ENCODE data around the gene TMEM63A.
A peak's percentile ranks its signal among the peaks of the same experiment; 100 is the strongest.

The TMEM63A gene

DNA sequence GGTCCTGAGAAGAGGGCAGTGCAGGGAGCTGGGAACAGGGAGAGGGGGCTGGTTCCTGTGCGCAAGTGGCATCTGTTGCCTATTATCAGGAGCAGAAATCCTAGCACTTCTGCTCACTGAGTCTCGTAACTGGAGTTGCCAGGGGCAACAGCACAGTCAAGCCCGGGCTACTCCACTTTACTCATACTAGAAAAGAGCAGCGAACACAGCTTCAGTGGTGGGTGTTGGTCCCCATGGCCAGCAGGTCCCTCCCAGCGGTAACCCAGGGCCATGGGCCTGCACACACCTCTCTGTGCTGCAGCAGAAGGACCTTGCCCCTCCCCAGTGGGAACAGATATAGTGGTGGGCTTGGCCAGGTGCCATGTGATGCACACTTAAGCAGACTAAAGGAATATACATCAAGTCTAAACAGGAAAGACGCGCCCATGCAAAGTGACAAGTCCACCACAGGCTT, 33.4 kb upstream of the TMEM63A start:
- TF ChIP-seq, protein P1, sequence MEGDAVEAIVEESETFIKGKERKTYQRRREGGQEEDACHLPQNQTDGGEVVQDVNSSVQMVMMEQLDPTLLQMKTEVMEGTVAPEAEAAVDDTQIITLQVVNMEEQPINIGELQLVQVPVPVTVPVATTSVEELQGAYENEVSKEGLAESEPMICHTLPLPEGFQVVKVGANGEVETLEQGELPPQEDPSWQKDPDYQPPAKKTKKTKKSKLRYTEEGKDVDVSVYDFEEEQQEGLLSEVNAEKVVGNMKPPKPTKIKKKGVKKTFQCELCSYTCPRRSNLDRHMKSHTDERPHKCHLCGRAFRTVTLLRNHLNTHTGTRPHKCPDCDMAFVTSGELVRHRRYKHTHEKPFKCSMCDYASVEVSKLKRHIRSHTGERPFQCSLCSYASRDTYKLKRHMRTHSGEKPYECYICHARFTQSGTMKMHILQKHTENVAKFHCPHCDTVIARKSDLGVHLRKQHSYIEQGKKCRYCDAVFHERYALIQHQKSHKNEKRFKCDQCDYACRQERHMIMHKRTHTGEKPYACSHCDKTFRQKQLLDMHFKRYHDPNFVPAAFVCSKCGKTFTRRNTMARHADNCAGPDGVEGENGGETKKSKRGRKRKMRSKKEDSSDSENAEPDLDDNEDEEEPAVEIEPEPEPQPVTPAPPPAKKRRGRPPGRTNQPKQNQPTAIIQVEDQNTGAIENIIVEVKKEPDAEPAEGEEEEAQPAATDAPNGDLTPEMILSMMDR (IDR thresholded peaks at IDR 0.05; ENCODE audit: extremely low read depth, missing control alignments) = no peak
- no peak for DNase-seq (ENCODE audit: low spot score)

DNA sequence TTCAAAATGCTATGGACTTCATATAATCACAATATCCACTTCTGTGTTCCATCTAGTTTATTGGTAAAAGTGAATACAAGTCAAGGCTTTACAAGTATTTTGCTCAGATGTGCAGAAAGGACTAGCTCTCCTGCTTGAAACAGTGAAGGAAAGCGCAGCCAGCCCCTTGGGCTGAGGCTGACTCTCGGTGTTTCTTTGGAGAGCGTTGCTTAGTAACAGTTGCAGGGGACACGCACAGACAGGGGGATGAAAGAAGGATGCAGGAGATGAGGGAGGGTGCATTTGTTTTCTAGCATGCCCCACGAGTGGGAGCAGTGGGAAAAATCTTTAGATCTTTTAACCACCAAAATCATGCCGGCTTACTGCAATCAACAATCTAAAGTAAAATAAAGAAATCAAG, 32.8 kb upstream of the TMEM63A start:
- TF ChIP-seq, protein P1 (IDR thresholded peaks at IDR 0.05; ENCODE audit: extremely low read depth, missing control alignments) = no peak
- DNase-seq (ENCODE audit: low spot score) = no peak

DNA sequence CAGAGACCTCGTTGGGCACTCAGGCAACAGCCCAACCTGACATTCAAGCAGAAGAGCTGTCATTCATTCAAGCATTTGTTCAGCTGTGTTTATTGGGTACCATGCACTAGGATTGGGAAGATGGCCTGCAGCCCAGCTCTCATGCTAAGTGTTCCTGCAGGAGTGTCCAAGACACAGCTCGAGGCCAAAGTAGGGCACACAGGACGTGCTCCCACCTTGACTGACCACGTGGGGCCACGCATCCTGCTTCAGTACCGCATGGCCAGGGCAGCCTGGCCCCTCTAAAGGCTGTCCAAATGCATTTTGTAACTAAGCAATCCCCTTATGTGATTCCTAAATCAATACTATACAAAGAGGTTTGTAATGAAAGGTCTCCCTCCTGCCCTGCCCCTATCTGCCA, 32.2 kb upstream of the TMEM63A start:
- no peak for DNase-seq (ENCODE audit: low spot score)
- TF ChIP-seq, protein P1 (IDR thresholded peaks at IDR 0.05; ENCODE audit: extremely low read depth, missing control alignments) = no peak

DNA sequence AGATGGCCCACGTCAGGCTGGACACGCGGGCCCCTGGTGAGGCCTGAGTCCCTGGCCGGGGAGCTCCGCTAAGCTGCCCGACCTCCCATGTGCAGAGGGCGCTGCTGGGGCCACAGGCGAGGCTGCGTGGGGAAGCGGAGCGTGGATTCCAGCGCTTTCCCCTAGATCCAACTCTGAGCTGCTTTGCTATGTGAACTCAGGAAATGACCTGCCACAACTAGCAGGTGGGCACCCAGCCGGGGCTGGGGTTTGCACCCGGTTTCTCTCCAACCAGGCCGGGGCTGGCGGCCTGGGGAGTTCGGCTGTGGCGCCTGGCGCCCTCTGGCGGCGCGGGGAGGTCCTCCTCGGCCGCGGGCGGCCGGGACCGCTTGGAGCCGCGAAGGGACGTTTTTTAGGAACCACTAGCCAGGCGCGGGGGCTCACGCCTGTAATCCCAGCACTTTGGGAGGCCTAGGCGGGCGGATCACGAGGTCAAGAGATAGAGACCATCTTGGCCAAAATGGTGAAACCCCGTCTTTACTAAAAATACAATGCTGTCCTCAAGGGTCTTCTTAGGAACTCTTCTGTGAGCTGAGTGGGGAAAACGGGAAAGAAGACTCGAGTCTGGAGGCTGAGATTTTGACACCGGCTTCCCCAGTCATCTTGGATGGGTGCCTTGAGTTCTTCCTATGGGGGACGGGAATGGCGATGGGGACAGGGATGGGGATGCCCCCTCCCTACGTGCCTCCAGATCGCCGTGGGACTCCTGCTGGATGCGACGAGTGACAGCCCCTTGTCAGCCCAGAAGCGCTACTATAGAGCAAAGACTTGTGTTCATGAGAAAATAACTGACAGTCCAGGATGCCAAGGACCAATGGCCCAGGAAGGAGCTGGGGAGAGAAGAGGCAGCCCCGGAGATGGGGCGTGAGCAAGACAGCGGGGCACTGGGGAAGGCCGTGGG, 29.3 kb upstream of the TMEM63A start:
- peak; percentile 85 for DNase-seq (ENCODE audit: low spot score)
- TF ChIP-seq, protein P1 (IDR thresholded peaks at IDR 0.05; ENCODE audit: extremely low read depth, missing control alignments) = peak; percentile 74

DNA sequence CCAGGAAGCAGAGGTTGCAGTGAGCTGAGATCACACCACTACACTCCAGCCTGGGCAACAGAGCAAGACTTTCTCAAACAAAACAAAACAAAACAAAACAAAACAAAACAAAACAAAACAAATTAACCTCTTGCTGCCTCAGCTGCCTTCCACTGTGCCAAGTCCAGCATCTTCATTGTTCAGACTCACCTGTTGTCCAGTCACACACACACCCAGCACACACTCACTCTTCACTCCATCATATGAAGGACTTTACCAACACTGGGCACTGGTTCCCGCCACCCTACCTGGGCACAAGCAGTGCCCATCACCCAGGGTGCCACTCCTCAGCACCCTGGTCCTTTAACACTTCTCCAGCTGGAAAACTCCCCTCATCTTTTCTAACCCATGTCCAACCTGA, 27.3 kb upstream of the TMEM63A start:
- no peak for DNase-seq (ENCODE audit: low spot score)
- TF ChIP-seq, protein P1 (IDR thresholded peaks at IDR 0.05; ENCODE audit: extremely low read depth, missing control alignments) = no peak

DNA sequence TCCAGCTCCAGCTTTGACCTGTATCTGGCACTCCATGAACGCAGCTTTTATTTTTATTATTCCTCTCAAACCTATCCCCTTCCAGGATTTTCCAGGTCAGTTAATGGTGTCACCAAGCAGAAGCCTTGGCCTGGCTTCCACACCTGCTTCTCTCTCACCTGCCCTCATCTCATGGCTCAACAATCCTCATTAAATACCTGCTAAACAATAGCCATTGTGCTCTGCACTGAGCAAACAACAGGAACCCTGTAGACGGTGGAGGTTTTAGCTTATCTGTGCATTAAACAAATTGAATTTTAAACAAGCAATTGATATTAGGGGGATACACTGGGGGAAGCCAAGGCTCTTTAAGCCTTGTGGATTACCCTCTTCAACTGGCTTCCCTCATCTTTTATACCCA, 26.6 kb upstream of the TMEM63A start:
- TF ChIP-seq, protein P1 (IDR thresholded peaks at IDR 0.05; ENCODE audit: extremely low read depth, missing control alignments) = no peak
- no peak for DNase-seq (ENCODE audit: low spot score)

DNA sequence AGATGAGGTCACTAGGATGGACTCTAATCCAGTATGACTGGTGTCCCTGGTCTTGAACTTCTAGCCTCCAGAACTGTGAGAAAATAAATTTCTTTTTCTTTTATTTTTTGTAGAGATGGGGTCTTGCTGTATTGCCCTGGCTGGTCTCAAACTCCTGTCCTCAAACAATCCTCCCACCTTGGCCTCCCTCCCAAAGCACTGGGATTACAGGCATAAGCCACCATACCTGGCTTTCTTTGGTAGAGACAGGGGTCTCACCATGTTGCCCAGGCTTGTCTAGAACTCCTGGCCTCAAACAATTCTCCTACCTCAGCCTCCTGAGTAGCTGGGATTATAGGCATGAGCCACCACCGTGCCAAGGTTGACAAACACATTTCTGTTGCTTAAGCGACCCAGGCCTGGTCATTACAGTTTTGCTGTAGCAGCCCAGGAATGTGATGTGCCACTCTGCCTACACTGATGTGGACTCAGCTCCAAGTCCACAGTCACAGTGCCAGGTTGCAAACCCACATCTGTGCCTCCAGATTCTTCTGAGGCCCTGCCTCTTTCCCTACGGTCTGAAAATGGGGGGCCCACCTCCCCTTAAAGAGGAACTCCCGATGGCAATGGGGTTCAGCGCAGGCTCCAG, 25.9 kb upstream of the TMEM63A start:
- DNase-seq (ENCODE audit: low spot score) = no peak
- TF ChIP-seq, protein P1 (IDR thresholded peaks at IDR 0.05; ENCODE audit: extremely low read depth, missing control alignments) = no peak
